Hepatocyte (in vitro differentiated cells): ENCODE measurements around the gene JADE1.

Experiments
- EZH2 ChIP-seq: fragments of 200-600 bp; sonication (generic); IDR thresholded peaks from 2 replicates; pipeline ENCODE4 v1.6.1; 2016; ENCODE audit warnings: antibody characterized with exemption, mild to moderate bottlenecking, borderline replicate concordance
- EZH2phosphoT487 ChIP-seq: fragments of 200-600 bp; sonication (generic); IDR thresholded peaks from one replicate; pipeline ENCODE4 v1.6.1; 2018; ENCODE audit warnings: antibody characterized with exemption, mild to moderate bottlenecking, low read depth, moderate library complexity; ENCODE audit not compliant: unreplicated experiment, severe bottlenecking
- TF ChIP-seq, protein P1 (sequence below): fragments of 200-600 bp; sonication (generic); IDR thresholded peaks from 2 replicates; pipeline ENCODE4 v1.5.1; 2016; ENCODE audit warnings: antibody characterized with exemption, mild to moderate bottlenecking; ENCODE audit not compliant: poor library complexity

DNA sequence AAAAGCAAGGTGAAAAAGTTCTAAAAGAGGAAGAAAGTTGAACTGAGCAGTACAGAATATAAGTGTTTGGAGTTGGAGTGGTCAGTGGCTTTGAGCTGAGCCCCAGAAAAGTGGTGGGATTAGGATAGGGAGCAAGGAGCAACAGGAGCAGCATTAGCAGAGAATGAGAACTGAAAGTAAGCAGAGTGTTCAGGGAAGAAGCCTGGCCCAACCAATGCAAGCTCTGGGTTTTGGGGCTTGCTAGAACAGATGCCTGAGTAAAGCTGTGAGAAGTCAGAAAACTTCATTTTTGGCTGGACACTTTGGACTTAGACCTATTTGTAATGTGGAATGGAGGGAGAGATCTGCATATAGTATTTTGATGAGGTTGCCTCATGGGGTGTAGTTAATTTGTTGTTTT lies 17.8 kb downstream of the JADE1 start:
- TF ChIP-seq, protein P1, sequence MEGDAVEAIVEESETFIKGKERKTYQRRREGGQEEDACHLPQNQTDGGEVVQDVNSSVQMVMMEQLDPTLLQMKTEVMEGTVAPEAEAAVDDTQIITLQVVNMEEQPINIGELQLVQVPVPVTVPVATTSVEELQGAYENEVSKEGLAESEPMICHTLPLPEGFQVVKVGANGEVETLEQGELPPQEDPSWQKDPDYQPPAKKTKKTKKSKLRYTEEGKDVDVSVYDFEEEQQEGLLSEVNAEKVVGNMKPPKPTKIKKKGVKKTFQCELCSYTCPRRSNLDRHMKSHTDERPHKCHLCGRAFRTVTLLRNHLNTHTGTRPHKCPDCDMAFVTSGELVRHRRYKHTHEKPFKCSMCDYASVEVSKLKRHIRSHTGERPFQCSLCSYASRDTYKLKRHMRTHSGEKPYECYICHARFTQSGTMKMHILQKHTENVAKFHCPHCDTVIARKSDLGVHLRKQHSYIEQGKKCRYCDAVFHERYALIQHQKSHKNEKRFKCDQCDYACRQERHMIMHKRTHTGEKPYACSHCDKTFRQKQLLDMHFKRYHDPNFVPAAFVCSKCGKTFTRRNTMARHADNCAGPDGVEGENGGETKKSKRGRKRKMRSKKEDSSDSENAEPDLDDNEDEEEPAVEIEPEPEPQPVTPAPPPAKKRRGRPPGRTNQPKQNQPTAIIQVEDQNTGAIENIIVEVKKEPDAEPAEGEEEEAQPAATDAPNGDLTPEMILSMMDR: no peak
- TF ChIP-seq EZH2 (no peak), EZH2phosphoT487 (no peak)
